HG02798 (cell line): ENCODE measurements around the gene ZNF639.

ENCODE experiments used
- ATAC-seq: cut with Tn5 transposase; IDR thresholded peaks from one replicate; pipeline ENCODE4 v1.9.1; 2021; ENCODE audit warnings: mild to moderate bottlenecking; ENCODE audit not compliant: unreplicated experiment, poor library complexity

Gene ZNF639

GRCh38 chr3:179309225-179310078, 13.4 kb upstream of the ZNF639 start:
- peak; percentile 87 for ATAC-seq

GRCh38 chr3:179318876-179319275, 4.0 kb upstream of the ZNF639 start:
- no peak for ATAC-seq

- no peak for ATAC-seq
These were observed 1.1 kb upstream of the ZNF639 start for GRCh38 chr3:179321668-179322285.

GRCh38 chr3:179323197-179324110, 623 bp downstream of the ZNF639 start:
- ATAC-seq = peak; percentile 54

- no peak for ATAC-seq
These were observed 1.5 kb downstream of the ZNF639 start for GRCh38 chr3:179324270-179324754.

GRCh38 chr3:179330438-179330837, 7.6 kb downstream of the ZNF639 start:
- ATAC-seq = no peak

GRCh38 chr3:179332240-179332639, 9.4 kb downstream of the ZNF639 start:
- no peak for ATAC-seq

- ATAC-seq = no peak
These were observed 10.3 kb downstream of the ZNF639 start for GRCh38 chr3:179333084-179333483.

GRCh38 chr3:179336345-179336929, 13.6 kb downstream of the ZNF639 start:
- ATAC-seq = no peak

GRCh38 chr3:179347345-179348194, 24.7 kb downstream of the ZNF639 start, which contains the start of gene MFN1:
Gene MFN1, plus strand, starts transcription at chr3:179347709. Its CDS starts 1,143 bp downstream, at chr3:179348852.
- ATAC-seq = peak; percentile 97

- ATAC-seq = peak; percentile 50
These were observed 25.6 kb downstream of the ZNF639 start for GRCh38 chr3:179348325-179349013.

GRCh38 chr3:179355996-179356395, 33.2 kb downstream of the ZNF639 start:
- ATAC-seq = no peak

GRCh38 chr3:179363332-179363731, 40.5 kb downstream of the ZNF639 start:
- no peak for ATAC-seq

- no peak for ATAC-seq
These were observed 46.8 kb downstream of the ZNF639 start for GRCh38 chr3:179369621-179370020.

- ATAC-seq = no peak
These were observed 51.1 kb downstream of the ZNF639 start for GRCh38 chr3:179373938-179374337.

GRCh38 chr3:179375091-179375999, 52.5 kb downstream of the ZNF639 start:
- ATAC-seq = no peak

GRCh38 chr3:179376474-179376873, 53.6 kb downstream of the ZNF639 start:
- ATAC-seq = no peak
